HEK293 (cell line): Measurements from ENCODE around the gene RRP1B.

Experiments
- CTCF ChIA-PET: fragments of 350-600 bp; formaldehyde crosslinking; extraction: SDS; loops from one replicate; lab custom pipeline; 2021; ENCODE audit warnings: antibody characterized with exemption; lab: Yijun Ruan, JAX
- POLR2A ChIA-PET: fragments of 300-600 bp; formaldehyde crosslinking; extraction: SDS; loops from one replicate; lab custom pipeline; 2020; ENCODE audit warnings: antibody characterized with exemption, inconsistent platforms; lab: Yijun Ruan, JAX
- H3K27ac ChIP-seq: fragments of 200-500 bp; sonication (Bioruptor generic); 2 replicates; pipeline ENCODE4 v1.5.1; 2014; ENCODE audit warnings: low read depth, low read length, control low read depth, inconsistent platforms; ENCODE audit errors: extremely low read depth
- H3K36me3 ChIP-seq, 2 experiments: fragments of 200-500 bp in 1 of 2; sonication (Bioruptor generic) in 1 of 2; 1 replicate in 1 of 2; 2 replicates in 1 of 2; pipeline ENCODE4 v1.5.1; 2014 to 2017; ENCODE audit warnings: inconsistent platforms in 2 of 2, low read length in 2 of 2; ENCODE audit not compliant: control insufficient read depth in 2 of 2, insufficient read depth in 1 of 2
- H3K4me1 ChIP-seq: fragments of 200-500 bp; sonication (Bioruptor generic); 2 replicates; pipeline ENCODE4 v1.5.1; 2014; ENCODE audit warnings: mild to moderate bottlenecking, low read length, inconsistent platforms; ENCODE audit not compliant: control insufficient read depth, insufficient read depth
- H3K4me3 ChIP-seq: 2 replicates; pipeline ENCODE4 v1.5.1; 2011; ENCODE audit warnings: low read depth, mild to moderate bottlenecking, control low read depth, low read length, moderate library complexity
- H3K9me3 ChIP-seq: fragments of 200-500 bp; sonication (Bioruptor generic); 2 replicates; pipeline ENCODE4 v1.5.1; 2014; ENCODE audit warnings: low read depth, low read length, inconsistent platforms; ENCODE audit not compliant: control insufficient read depth, insufficient read depth
- ATF2 ChIP-seq: fragments of 450-650 bp; formaldehyde crosslinking; IDR thresholded peaks from 2 replicates; pipeline ENCODE4 v1.5.1; 2016; ENCODE audit warnings: missing biosample characterization, missing genetic modification characterization, low read depth
- GLIS1 ChIP-seq: fragments of 450-650 bp; formaldehyde crosslinking; IDR thresholded peaks from 2 replicates; pipeline ENCODE4 v1.5.1; 2016; ENCODE audit warnings: missing biosample characterization, missing genetic modification characterization
- OVOL3 ChIP-seq: fragments of 450-650 bp; formaldehyde crosslinking; IDR thresholded peaks from 2 replicates; pipeline ENCODE4 v1.5.1; 2016; ENCODE audit warnings: missing biosample characterization, missing genetic modification characterization
- PRDM10 ChIP-seq: fragments of 450-650 bp; formaldehyde crosslinking; IDR thresholded peaks from 2 replicates; pipeline ENCODE4 v1.5.1; 2016; ENCODE audit warnings: missing biosample characterization, missing genetic modification characterization
- SCRT1 ChIP-seq: fragments of 450-650 bp; formaldehyde crosslinking; IDR thresholded peaks from 2 replicates; pipeline ENCODE4 v1.5.1; 2016; ENCODE audit warnings: missing biosample characterization, missing genetic modification characterization, borderline replicate concordance
- YY1 ChIP-seq: fragments of 450-650 bp; formaldehyde crosslinking; IDR thresholded peaks from 2 replicates; pipeline ENCODE4 v1.5.1; 2018; ENCODE audit warnings: missing biosample characterization, missing genetic modification characterization
- ZBTB44 ChIP-seq: fragments of 450-650 bp; IDR thresholded peaks from 2 replicates; pipeline ENCODE4 v1.5.1; 2018; ENCODE audit warnings: missing biosample characterization, mild to moderate bottlenecking, missing genetic modification characterization
- ZBTB7A ChIP-seq: fragments of 450-650 bp; formaldehyde crosslinking; IDR thresholded peaks from 2 replicates; pipeline ENCODE4 v1.5.1; 2016; ENCODE audit warnings: low read depth, missing biosample characterization, missing genetic modification characterization
- ZFHX2 ChIP-seq: fragments of 450-650 bp; formaldehyde crosslinking; conservative IDR thresholded peaks from 2 replicates; pipeline ENCODE4 v1.5.1; 2016; ENCODE audit warnings: missing biosample characterization, missing genetic modification characterization
- ZNF146 ChIP-seq: fragments of 450-650 bp; formaldehyde crosslinking; IDR thresholded peaks from 2 replicates; pipeline ENCODE4 v1.5.1; 2016; ENCODE audit warnings: missing biosample characterization, missing genetic modification characterization
- ZNF169 ChIP-seq: fragments of 450-650 bp; formaldehyde crosslinking; IDR thresholded peaks from 2 replicates; pipeline ENCODE4 v1.5.1; 2016; ENCODE audit warnings: missing biosample characterization, missing genetic modification characterization
- ZNF23 ChIP-seq: fragments of 450-650 bp; formaldehyde crosslinking; IDR thresholded peaks from 2 replicates; pipeline ENCODE4 v1.5.1; 2016; ENCODE audit warnings: missing biosample characterization, missing genetic modification characterization, borderline replicate concordance
- ZNF248 ChIP-seq: fragments of 450-650 bp; formaldehyde crosslinking; IDR thresholded peaks from 2 replicates; pipeline ENCODE4 v1.5.1; 2017; ENCODE audit warnings: missing biosample characterization, missing genetic modification characterization
- ZNF280C ChIP-seq: fragments of 450-650 bp; formaldehyde crosslinking; IDR thresholded peaks from 2 replicates; pipeline ENCODE4 v1.5.1; 2016; ENCODE audit warnings: missing biosample characterization, missing genetic modification characterization
- ZNF37A ChIP-seq: fragments of 450-650 bp; IDR thresholded peaks from 2 replicates; pipeline ENCODE4 v1.5.1; 2018; ENCODE audit warnings: missing biosample characterization, missing genetic modification characterization
- ZNF529 ChIP-seq: fragments of 450-650 bp; formaldehyde crosslinking; IDR thresholded peaks from 2 replicates; pipeline ENCODE4 v1.5.1; 2017; ENCODE audit warnings: missing genetic modification characterization, missing biosample characterization; ENCODE audit not compliant: insufficient replicate concordance
- ZNF555 ChIP-seq: fragments of 450-650 bp; formaldehyde crosslinking; conservative IDR thresholded peaks from 2 replicates; pipeline ENCODE4 v1.5.1; 2017; ENCODE audit warnings: missing biosample characterization, mild to moderate bottlenecking, missing genetic modification characterization, inconsistent platforms
- ZNF585B ChIP-seq: fragments of 450-650 bp; formaldehyde crosslinking; IDR thresholded peaks from 2 replicates; pipeline ENCODE4 v1.5.1; 2016; ENCODE audit warnings: missing biosample characterization, missing genetic modification characterization
- ZNF677 ChIP-seq: fragments of 450-650 bp; IDR thresholded peaks from 2 replicates; pipeline ENCODE4 v1.5.0; 2018; ENCODE audit warnings: missing biosample characterization, mild to moderate bottlenecking, missing genetic modification characterization, moderate library complexity
- ZNF843 ChIP-seq: fragments of 450-650 bp; formaldehyde crosslinking; IDR thresholded peaks from 2 replicates; pipeline ENCODE4 v1.5.1; 2016; ENCODE audit warnings: missing biosample characterization, missing genetic modification characterization

The RRP1B gene

GRCh38 chr21:43737158-43737950, 78.0 kb downstream of the RRP1B start:
- TF ChIP-seq ZNF677 = no peak
- no peak for TF ChIP-seq ZNF529 (tag by site-specific recombination)
- no peak for TF ChIP-seq SCRT1
- TF ChIP-seq ZNF169 = no peak
- no peak for TF ChIP-seq ZNF37A
- TF ChIP-seq ZNF248 (tag by site-specific recombination) = no peak
- no peak for TF ChIP-seq PRDM10 (tag by site-specific recombination)
- no peak for TF ChIP-seq ZBTB44 (tag by site-specific recombination)
- no peak for TF ChIP-seq ZNF843 (tag by site-specific recombination)
- no peak for TF ChIP-seq ATF2 (tag by site-specific recombination)
- TF ChIP-seq ZBTB7A (tag by site-specific recombination) = no peak
- TF ChIP-seq ZNF23 (tag by site-specific recombination) = no peak
- no peak for TF ChIP-seq ZNF280C (tag by site-specific recombination)
- TF ChIP-seq ZFHX2 (tag by site-specific recombination) = no peak
- no peak for TF ChIP-seq ZNF555 (tag by site-specific recombination)
- no peak for TF ChIP-seq ZNF146
- no peak for TF ChIP-seq ZNF585B (tag by site-specific recombination)
- no peak for TF ChIP-seq OVOL3 (tag by site-specific recombination)
- no peak for TF ChIP-seq GLIS1 (tag by site-specific recombination)
- no peak for TF ChIP-seq YY1 (tag by site-specific recombination)
- Histone ChIP-seq H3K36me3 (peaks cover 5 to 33% of the 10 kb centered on the region in 2 experiments; a peak in 2 of 3 replicates), H3K27ac (no peak overlapping the region), H3K4me1 (no peaks in the 10 kb centered on the region), H3K9me3 (no peaks in the 10 kb centered on the region), H3K4me3 (no peak overlapping the region)
- POLR2A ChIA-PET = interaction anchor here (0.7 to 1.1 kb wide), 2 partner anchors 9 to 12 kb away, joined by 4 to 5 read pairs; no protein-coding TSS in a partner anchor
- CTCF ChIA-PET = interaction anchor here (1.7 kb wide), 1 partner anchor 9 kb away, joined by 4 read pairs; no protein-coding TSS in a partner anchor
